ENCODE measurements around the gene AKAP8L. TPM values are rescaled to one million over a fixed set of nuclear protein-coding genes. Genes with fewer than 3 reads are reported as not detected.

The AKAP8L gene
- total and polyA plus RNA-seq, 9 of the 15 experiments (the other 6 are each of a cell fraction or from before 2014, with no cell fraction given) = 2.4 to 116 (median 70.7) TPM

DNA sequence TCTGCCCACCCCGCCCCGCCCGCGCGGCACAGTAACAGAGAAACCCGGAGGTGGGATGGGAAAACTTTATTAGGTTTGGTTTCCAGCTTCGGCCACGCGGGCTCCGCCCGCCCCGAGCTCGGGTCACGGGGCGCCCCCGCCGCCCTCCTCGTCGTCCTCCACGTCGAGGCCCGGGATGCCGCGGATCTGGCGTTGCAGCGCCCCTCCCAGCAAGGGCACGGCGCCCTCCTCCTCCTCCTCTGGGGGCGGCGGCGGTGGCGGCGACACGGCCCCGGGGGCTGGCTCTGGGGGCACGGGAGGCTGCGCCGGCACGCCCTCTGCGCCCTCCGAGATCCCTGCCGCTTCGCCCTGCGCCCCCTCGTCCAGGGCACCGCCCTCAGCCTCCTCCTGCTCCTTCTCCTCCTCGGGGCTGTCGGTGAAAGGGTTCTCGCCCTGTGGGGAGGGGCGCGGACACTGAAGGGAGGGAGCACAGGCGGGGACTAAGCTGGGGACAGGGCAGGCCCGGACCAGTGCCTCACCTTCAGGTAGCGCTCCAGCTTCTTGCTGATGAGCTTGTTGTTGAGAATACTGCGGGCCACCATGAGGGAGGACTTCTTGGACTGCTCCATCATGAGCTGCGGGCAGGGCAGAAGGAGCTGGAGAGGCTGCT, 38.7 kb downstream of the AKAP8L start (continued):
- TF ChIP-seq, protein P1, sequence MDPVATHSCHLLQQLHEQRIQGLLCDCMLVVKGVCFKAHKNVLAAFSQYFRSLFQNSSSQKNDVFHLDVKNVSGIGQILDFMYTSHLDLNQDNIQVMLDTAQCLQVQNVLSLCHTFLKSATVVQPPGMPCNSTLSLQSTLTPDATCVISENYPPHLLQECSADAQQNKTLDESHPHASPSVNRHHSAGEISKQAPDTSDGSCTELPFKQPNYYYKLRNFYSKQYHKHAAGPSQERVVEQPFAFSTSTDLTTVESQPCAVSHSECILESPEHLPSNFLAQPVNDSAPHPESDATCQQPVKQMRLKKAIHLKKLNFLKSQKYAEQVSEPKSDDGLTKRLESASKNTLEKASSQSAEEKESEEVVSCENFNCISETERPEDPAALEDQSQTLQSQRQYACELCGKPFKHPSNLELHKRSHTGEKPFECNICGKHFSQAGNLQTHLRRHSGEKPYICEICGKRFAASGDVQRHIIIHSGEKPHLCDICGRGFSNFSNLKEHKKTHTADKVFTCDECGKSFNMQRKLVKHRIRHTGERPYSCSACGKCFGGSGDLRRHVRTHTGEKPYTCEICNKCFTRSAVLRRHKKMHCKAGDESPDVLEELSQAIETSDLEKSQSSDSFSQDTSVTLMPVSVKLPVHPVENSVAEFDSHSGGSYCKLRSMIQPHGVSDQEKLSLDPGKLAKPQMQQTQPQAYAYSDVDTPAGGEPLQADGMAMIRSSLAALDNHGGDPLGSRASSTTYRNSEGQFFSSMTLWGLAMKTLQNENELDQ (CRISPR knock-in tag; IDR thresholded peaks at IDR 0.05; ENCODE audit: borderline replicate concordance) = no peak
- TF ChIP-seq, protein P2, sequence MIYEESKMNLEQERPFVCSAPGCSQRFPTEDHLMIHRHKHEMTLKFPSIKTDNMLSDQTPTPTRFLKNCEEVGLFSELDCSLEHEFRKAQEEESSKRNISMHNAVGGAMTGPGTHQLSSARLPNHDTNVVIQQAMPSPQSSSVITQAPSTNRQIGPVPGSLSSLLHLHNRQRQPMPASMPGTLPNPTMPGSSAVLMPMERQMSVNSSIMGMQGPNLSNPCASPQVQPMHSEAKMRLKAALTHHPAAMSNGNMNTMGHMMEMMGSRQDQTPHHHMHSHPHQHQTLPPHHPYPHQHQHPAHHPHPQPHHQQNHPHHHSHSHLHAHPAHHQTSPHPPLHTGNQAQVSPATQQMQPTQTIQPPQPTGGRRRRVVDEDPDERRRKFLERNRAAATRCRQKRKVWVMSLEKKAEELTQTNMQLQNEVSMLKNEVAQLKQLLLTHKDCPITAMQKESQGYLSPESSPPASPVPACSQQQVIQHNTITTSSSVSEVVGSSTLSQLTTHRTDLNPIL (CRISPR knock-in tag; IDR thresholded peaks at IDR 0.05) = no peak
- TF ChIP-seq, protein P3, sequence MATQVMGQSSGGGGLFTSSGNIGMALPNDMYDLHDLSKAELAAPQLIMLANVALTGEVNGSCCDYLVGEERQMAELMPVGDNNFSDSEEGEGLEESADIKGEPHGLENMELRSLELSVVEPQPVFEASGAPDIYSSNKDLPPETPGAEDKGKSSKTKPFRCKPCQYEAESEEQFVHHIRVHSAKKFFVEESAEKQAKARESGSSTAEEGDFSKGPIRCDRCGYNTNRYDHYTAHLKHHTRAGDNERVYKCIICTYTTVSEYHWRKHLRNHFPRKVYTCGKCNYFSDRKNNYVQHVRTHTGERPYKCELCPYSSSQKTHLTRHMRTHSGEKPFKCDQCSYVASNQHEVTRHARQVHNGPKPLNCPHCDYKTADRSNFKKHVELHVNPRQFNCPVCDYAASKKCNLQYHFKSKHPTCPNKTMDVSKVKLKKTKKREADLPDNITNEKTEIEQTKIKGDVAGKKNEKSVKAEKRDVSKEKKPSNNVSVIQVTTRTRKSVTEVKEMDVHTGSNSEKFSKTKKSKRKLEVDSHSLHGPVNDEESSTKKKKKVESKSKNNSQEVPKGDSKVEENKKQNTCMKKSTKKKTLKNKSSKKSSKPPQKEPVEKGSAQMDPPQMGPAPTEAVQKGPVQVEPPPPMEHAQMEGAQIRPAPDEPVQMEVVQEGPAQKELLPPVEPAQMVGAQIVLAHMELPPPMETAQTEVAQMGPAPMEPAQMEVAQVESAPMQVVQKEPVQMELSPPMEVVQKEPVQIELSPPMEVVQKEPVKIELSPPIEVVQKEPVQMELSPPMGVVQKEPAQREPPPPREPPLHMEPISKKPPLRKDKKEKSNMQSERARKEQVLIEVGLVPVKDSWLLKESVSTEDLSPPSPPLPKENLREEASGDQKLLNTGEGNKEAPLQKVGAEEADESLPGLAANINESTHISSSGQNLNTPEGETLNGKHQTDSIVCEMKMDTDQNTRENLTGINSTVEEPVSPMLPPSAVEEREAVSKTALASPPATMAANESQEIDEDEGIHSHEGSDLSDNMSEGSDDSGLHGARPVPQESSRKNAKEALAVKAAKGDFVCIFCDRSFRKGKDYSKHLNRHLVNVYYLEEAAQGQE (IDR thresholded peaks at IDR 0.05; ENCODE audit: borderline replicate concordance) = no peak
- TF ChIP-seq, protein P3 (CRISPR knock-in tag; IDR thresholded peaks at IDR 0.05; ENCODE audit: low read depth) = peak; percentile 40; the same call in 1 of the 2 replicates
- TF ChIP-seq BRF1 (IDR thresholded peaks at IDR 0.05; ENCODE audit: borderline replicate concordance, extremely low read depth, insufficient read length) (no peak), RHOXF2B (CRISPR knock-in tag; conservative IDR thresholded peaks at IDR 0.05) (0 out of 2 replicates have a peak, but pooled peaks have one; percentile 51), STAT5B (CRISPR knock-in tag; IDR thresholded peaks at IDR 0.05) (no peak), ZNF197 (CRISPR knock-in tag; IDR thresholded peaks at IDR 0.05; ENCODE audit: low read depth) (peak; percentile 25; the same call in 1 of the 2 replicates), TARDBP (IDR thresholded peaks at IDR 0.05) (peak; percentile 59; the same call in 1 of the 2 replicates)
- TF ChIP-seq, protein P4, sequence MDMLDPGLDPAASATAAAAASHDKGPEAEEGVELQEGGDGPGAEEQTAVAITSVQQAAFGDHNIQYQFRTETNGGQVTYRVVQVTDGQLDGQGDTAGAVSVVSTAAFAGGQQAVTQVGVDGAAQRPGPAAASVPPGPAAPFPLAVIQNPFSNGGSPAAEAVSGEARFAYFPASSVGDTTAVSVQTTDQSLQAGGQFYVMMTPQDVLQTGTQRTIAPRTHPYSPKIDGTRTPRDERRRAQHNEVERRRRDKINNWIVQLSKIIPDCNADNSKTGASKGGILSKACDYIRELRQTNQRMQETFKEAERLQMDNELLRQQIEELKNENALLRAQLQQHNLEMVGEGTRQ (CRISPR knock-in tag; IDR thresholded peaks at IDR 0.05) = 0 out of 2 replicates have a peak, but pooled peaks have one; percentile 11
- TF ChIP-seq, protein P5, sequence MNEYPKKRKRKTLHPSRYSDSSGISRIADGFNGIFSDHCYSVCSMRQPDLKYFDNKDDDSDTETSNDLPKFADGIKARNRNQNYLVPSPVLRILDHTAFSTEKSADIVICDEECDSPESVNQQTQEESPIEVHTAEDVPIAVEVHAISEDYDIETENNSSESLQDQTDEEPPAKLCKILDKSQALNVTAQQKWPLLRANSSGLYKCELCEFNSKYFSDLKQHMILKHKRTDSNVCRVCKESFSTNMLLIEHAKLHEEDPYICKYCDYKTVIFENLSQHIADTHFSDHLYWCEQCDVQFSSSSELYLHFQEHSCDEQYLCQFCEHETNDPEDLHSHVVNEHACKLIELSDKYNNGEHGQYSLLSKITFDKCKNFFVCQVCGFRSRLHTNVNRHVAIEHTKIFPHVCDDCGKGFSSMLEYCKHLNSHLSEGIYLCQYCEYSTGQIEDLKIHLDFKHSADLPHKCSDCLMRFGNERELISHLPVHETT (CRISPR knock-in tag; conservative IDR thresholded peaks at IDR 0.05 in 1 of 2, IDR thresholded peaks at IDR 0.05 in 1 of 2) = peak in 1 of 2 experiments; percentile 73; a peak in 1 of 4 replicates
